Effector memory CD8-positive, alpha-beta T cell (primary cell): ENCODE data around the gene ERVFRD-1.
A peak's percentile ranks its signal among the peaks of the same experiment; 100 is the strongest.

Experiments used
- ATAC-seq: fragments of 150-1000 bp; cut with Tn5 transposase; replicated peaks from 2 replicates; pipeline ENCODE4 v1.10.0; 2021; ENCODE audit warnings: mild to moderate bottlenecking, moderate library complexity
- DNase-seq, 3 experiments: peaks; one replicate each; pipeline ENCODE4 v3.0.0; 2021
- H3K27ac Mint-ChIP-seq, 2 donors: one replicate each; pipeline ENCODE4 v1.8.0; 2022; ENCODE audit warnings: mild to moderate bottlenecking in 2 of 2, mixed read lengths in 2 of 2, moderate library complexity in 2 of 2
- H3K27me3 Mint-ChIP-seq, 2 donors: one replicate each; pipeline ENCODE4 v1.8.0; 2022; ENCODE audit warnings: mixed read lengths in 2 of 2
- H3K36me3 Mint-ChIP-seq: one replicate; pipeline ENCODE4 v1.8.0; 2022; ENCODE audit warnings: mild to moderate bottlenecking, moderate library complexity, mixed read lengths; ENCODE audit not compliant: insufficient read depth
- H3K4me1 Mint-ChIP-seq, 2 donors: one replicate each; pipeline ENCODE4 v1.8.0; 2022; ENCODE audit warnings: low read depth in 2 of 2, mixed read lengths in 2 of 2
- H3K4me3 Mint-ChIP-seq, 2 donors: one replicate each; pipeline ENCODE4 v1.8.0; 2022; ENCODE audit warnings: mild to moderate bottlenecking in 2 of 2, mixed read lengths in 2 of 2, moderate library complexity in 2 of 2
- H3K9me3 Mint-ChIP-seq, 2 donors: one replicate each; pipeline ENCODE4 v1.8.0; 2022; ENCODE audit warnings: mixed read lengths in 2 of 2
- total RNA-seq, 9 experiments: gene quantifications; one replicate each; lab custom pipeline; 2026; lab: John Stamatoyannopoulos, UW

Gene ERVFRD-1
- total RNA-seq = 0 to 0.13 (median 0) reads per million in 9 experiments

GRCh38 chr6:11110921-11111768, at the start of gene ERVFRD-1:
ERVFRD-1 (minus strand) TSS chr6:11111725; CDS start chr6:11105310, 6,415 bp downstream.
- Mint-ChIP-seq H3K27ac (peak within 1 kb of the TSS; percentile 12 to 16), H3K9me3 (no peaks in the 10 kb centered on the region), H3K4me3 (peak within 1 kb of the TSS; percentile 15 to 25), H3K4me1 (peaks cover 35 to 38% of the 10 kb centered on the region in 2 donors), H3K36me3 (no peaks in the 10 kb centered on the region), H3K27me3 (no peaks in the 10 kb centered on the region)
- DNase-seq (no peak), ATAC-seq (peak; percentile 46)

GRCh38 chr6:11160199-11160598, 48.7 kb upstream of the ERVFRD-1 start:
- DNase-seq = no peak
- ATAC-seq = no peak
- H3K4me1 Mint-ChIP-seq = peaks cover 8 to 13% of the 10 kb centered on the region in 2 donors
- no peak overlapping the region for H3K27ac Mint-ChIP-seq
- no peaks in the 10 kb centered on the region for H3K9me3 Mint-ChIP-seq
- no peaks in the 10 kb centered on the region for H3K27me3 Mint-ChIP-seq
- H3K4me3 Mint-ChIP-seq = no peak overlapping the region
- H3K36me3 Mint-ChIP-seq = no peaks in the 10 kb centered on the region

GRCh38 chr6:11155589-11155988, 44.1 kb upstream of the ERVFRD-1 start:
- Mint-ChIP-seq H3K9me3 (no peaks in the 10 kb centered on the region), H3K36me3 (no peaks in the 10 kb centered on the region), H3K4me3 (no peak overlapping the region), H3K27ac (no peak overlapping the region), H3K4me1 (peaks cover 5 to 7% of the 10 kb centered on the region in 2 donors), H3K27me3 (peaks cover 10 to 18% of the 10 kb centered on the region in 2 donors)
- DNase-seq = no peak
- no peak for ATAC-seq

GRCh38 chr6:11153447-11153846, 41.9 kb upstream of the ERVFRD-1 start:
- peaks cover 10 to 18% of the 10 kb centered on the region in 2 donors for H3K27me3 Mint-ChIP-seq
- peaks cover 5 to 7% of the 10 kb centered on the region in 2 donors for H3K4me1 Mint-ChIP-seq
- no peak for DNase-seq
- H3K27ac Mint-ChIP-seq = no peak overlapping the region
- no peaks in the 10 kb centered on the region for H3K9me3 Mint-ChIP-seq
- H3K36me3 Mint-ChIP-seq = no peaks in the 10 kb centered on the region
- ATAC-seq = no peak
- peak overlapping the region; percentile 37 to 81 for H3K4me3 Mint-ChIP-seq

GRCh38 chr6:11152581-11152980, 41.1 kb upstream of the ERVFRD-1 start:
- Mint-ChIP-seq H3K4me3 (no peak overlapping the region), H3K27ac (no peak overlapping the region), H3K9me3 (no peaks in the 10 kb centered on the region), H3K36me3 (no peaks in the 10 kb centered on the region), H3K4me1 (peaks cover 5 to 7% of the 10 kb centered on the region in 2 donors), H3K27me3 (peaks cover 10 to 18% of the 10 kb centered on the region in 2 donors)
- ATAC-seq (no peak), DNase-seq (no peak)

- Mint-ChIP-seq H3K4me3 (no peak overlapping the region), H3K36me3 (no peaks in the 10 kb centered on the region), H3K9me3 (no peaks in the 10 kb centered on the region), H3K4me1 (peaks cover 5 to 7% of the 10 kb centered on the region in 2 donors), H3K27me3 (peaks cover 10 to 18% of the 10 kb centered on the region in 2 donors), H3K27ac (no peak overlapping the region)
- no peak for ATAC-seq
- no peak for DNase-seq
These were observed 40.0 kb upstream of the ERVFRD-1 start for GRCh38 chr6:11151488-11151887.

GRCh38 chr6:11149551-11149950, 38.0 kb upstream of the ERVFRD-1 start:
- DNase-seq (no peak), ATAC-seq (no peak)
- Mint-ChIP-seq H3K27me3 (peaks cover 10 to 18% of the 10 kb centered on the region in 2 donors), H3K36me3 (no peaks in the 10 kb centered on the region), H3K27ac (no peak overlapping the region), H3K9me3 (no peaks in the 10 kb centered on the region), H3K4me3 (no peak overlapping the region), H3K4me1 (peaks cover 5 to 8% of the 10 kb centered on the region in 2 donors)

- Mint-ChIP-seq H3K4me1 (peaks cover 2 to 3% of the 10 kb centered on the region in 2 donors), H3K27me3 (no peaks in the 10 kb centered on the region), H3K4me3 (no peak overlapping the region), H3K9me3 (no peaks in the 10 kb centered on the region), H3K27ac (no peak overlapping the region), H3K36me3 (no peaks in the 10 kb centered on the region)
- DNase-seq (no peak), ATAC-seq (no peak)
These were observed 34.7 kb upstream of the ERVFRD-1 start for GRCh38 chr6:11146117-11146826.

GRCh38 chr6:11144393-11144851, 32.9 kb upstream of the ERVFRD-1 start:
- no peak overlapping the region for H3K4me3 Mint-ChIP-seq
- peak; percentile 68 to 71 (median 70) for DNase-seq
- H3K4me1 Mint-ChIP-seq = peaks cover 2 to 3% of the 10 kb centered on the region in 2 donors
- H3K36me3 Mint-ChIP-seq = no peaks in the 10 kb centered on the region
- no peaks in the 10 kb centered on the region for H3K9me3 Mint-ChIP-seq
- peak; percentile 92 for ATAC-seq
- H3K27me3 Mint-ChIP-seq = no peaks in the 10 kb centered on the region
- H3K27ac Mint-ChIP-seq = no peak overlapping the region

GRCh38 chr6:11143394-11144371, 32.2 kb upstream of the ERVFRD-1 start:
- DNase-seq = no peak
- no peak for ATAC-seq
- no peaks in the 10 kb centered on the region for H3K9me3 Mint-ChIP-seq
- H3K27ac Mint-ChIP-seq = no peak overlapping the region
- H3K4me3 Mint-ChIP-seq = no peak overlapping the region
- H3K27me3 Mint-ChIP-seq = no peaks in the 10 kb centered on the region
- peaks cover 2 to 3% of the 10 kb centered on the region in 2 donors for H3K4me1 Mint-ChIP-seq
- H3K36me3 Mint-ChIP-seq = peaks cover 3% of the 10 kb centered on the region

GRCh38 chr6:11142296-11143027, 30.9 kb upstream of the ERVFRD-1 start:
- H3K4me1 Mint-ChIP-seq = peaks cover 2 to 3% of the 10 kb centered on the region in 2 donors
- no peak for DNase-seq

GRCh38 chr6:11141295-11141694, 29.8 kb upstream of the ERVFRD-1 start:
- no peak overlapping the region for H3K27ac Mint-ChIP-seq

More at GRCh38 chr6:11142296-11143027, 30.9 kb upstream of the ERVFRD-1 start:
- no peak overlapping the region for H3K27ac Mint-ChIP-seq
- ATAC-seq = no peak
- no peaks in the 10 kb centered on the region for H3K27me3 Mint-ChIP-seq
- no peak overlapping the region for H3K4me3 Mint-ChIP-seq
- H3K9me3 Mint-ChIP-seq = no peaks in the 10 kb centered on the region
- peaks cover 3% of the 10 kb centered on the region for H3K36me3 Mint-ChIP-seq

More at GRCh38 chr6:11141295-11141694, 29.8 kb upstream of the ERVFRD-1 start:
- Mint-ChIP-seq H3K4me1 (peaks cover 2 to 3% of the 10 kb centered on the region in 2 donors), H3K36me3 (peaks cover 3% of the 10 kb centered on the region), H3K4me3 (no peak overlapping the region), H3K9me3 (no peaks in the 10 kb centered on the region), H3K27me3 (no peaks in the 10 kb centered on the region)
- no peak for ATAC-seq
- no peak for DNase-seq
